Activated CD8-positive, alpha-beta T cell treated with anti-CD3 and anti-CD28 coated beads, Interleukin-2, amount 10 ng/mL, durations not matched to agents 7 days and 5 days (primary cell): Measurements from ENCODE around the gene AFMID. TPM values are rescaled to one million over a fixed set of nuclear protein-coding genes. Genes with fewer than 3 reads are reported as not detected.

ENCODE experiments used
- ATAC-seq: fragments of 150-1000 bp; cut with Tn5 transposase; one replicate; pipeline ENCODE4 v1.10.0; 2021; ENCODE audit warnings: moderate library complexity
- CTCF ChIA-PET: fragments of 350-600 bp; sonication (Branson Sonifier 250); formaldehyde crosslinking; loops from one replicate; lab custom pipeline; 2021; ENCODE audit warnings: antibody characterized with exemption; lab: Charles Lee
- POLR2A ChIA-PET: fragments of 350-600 bp; sonication (Branson Sonifier 250); formaldehyde crosslinking; loops from one replicate; lab custom pipeline; 2021; ENCODE audit warnings: antibody characterized with exemption; lab: Charles Lee
- DNase-seq: peaks from one replicate; pipeline ENCODE4 v3.0.0-alpha.2; 2020
- H3K27ac Mint-ChIP-seq: one replicate; pipeline ENCODE4 v1.8.0; 2021; ENCODE audit warnings: mild to moderate bottlenecking, mixed read lengths
- H3K27me3 Mint-ChIP-seq: one replicate; pipeline ENCODE4 v1.8.0; 2021; ENCODE audit warnings: low read depth, mixed read lengths
- H3K36me3 Mint-ChIP-seq: one replicate; pipeline ENCODE4 v1.8.0; 2021; ENCODE audit warnings: low read depth, mixed read lengths
- H3K4me1 Mint-ChIP-seq: one replicate; pipeline ENCODE4 v1.8.0; 2021; ENCODE audit warnings: low read depth, mixed read lengths
- H3K4me3 Mint-ChIP-seq: one replicate; pipeline ENCODE4 v1.8.0; 2021; ENCODE audit warnings: mild to moderate bottlenecking, mixed read lengths
- H3K9me3 Mint-ChIP-seq: one replicate; pipeline ENCODE4 v1.8.0; 2022; ENCODE audit warnings: mixed read lengths; ENCODE audit not compliant: insufficient read depth
- total RNA-seq, 2 experiments: library from RNA; stranded (reverse); gene quantifications; one replicate each; pipeline ENCODE4 v1.2.3, GENCODE V29; 2021

The AFMID gene
- total RNA-seq, 2 experiments from 2014 or later: 17.7 to 20.7 TPM

DNA sequence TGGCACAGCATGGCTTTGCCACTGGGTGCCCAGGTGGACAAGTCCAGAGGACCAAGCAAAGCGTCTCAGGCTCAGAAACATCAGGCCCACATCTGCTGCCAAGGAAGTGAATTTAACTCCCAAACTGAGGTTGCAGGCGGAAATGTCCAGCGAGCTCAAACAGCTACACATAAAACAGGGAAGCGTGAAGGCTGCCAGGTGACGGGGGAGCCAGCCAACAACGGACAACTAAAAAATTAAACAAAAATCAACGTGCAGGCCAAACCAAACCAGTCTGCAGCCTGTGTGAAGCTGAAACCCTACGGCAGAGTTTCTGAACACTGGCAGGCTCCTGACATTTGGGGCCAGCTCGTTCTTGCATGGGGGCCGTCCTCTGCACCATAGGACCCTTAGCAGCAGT is 2.8 kb upstream of the AFMID start:
- H3K4me1 Mint-ChIP-seq: peaks cover 55% of the 10 kb centered on the region
- no peaks in the 10 kb centered on the region for H3K27me3 Mint-ChIP-seq
- H3K36me3 Mint-ChIP-seq: peaks cover 43% of the 10 kb centered on the region
- no peak for ATAC-seq
- no peak for DNase-seq
- ChIA-PET CTCF (interaction anchor here (1.9 to 3.5 kb wide), 3 partner anchors 9 to 100 kb away, joined by 6 to 27 read pairs (median 11); no protein-coding TSS in a partner anchor), POLR2A (interaction anchor here (0.6 to 1.1 kb wide), 3 partner anchors 20 to 70 kb away, joined by 3 to 4 read pairs (median 3); no protein-coding TSS in a partner anchor)
- H3K9me3 Mint-ChIP-seq: no peaks in the 10 kb centered on the region
- no peak overlapping the region for H3K27ac Mint-ChIP-seq
- H3K4me3 Mint-ChIP-seq: no peak overlapping the region

DNA sequence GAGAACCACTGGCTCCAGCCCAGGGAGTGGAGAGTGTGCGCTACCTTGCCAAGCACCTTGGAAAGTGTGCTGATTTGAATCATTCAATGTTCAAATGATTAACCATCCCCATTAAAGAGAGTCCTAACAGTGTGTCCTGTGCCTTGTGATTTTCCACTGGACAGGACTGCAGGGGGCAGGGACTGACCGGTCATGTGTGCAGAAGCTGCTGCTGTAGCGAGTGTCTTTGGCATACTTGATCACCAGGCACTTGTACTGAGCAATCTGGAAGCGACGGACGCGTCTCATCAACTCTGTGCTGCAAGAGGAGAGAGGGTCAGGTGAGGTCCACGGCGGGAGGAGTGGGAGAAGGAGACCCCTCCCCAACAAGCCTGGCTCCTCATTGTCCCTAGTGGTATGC is 2.3 kb upstream of the AFMID start:
- H3K4me1 Mint-ChIP-seq: peaks cover 55% of the 10 kb centered on the region
- H3K27me3 Mint-ChIP-seq: no peaks in the 10 kb centered on the region
- H3K27ac Mint-ChIP-seq: peak overlapping the region; percentile 10
- H3K4me3 Mint-ChIP-seq: peak overlapping the region; percentile 80
- CTCF ChIA-PET: interaction anchor here (3.5 kb wide), 1 partner anchor 9 kb away, joined by 27 read pairs; no protein-coding TSS in a partner anchor
- POLR2A ChIA-PET: interaction anchor here (0.6 to 1.1 kb wide), 3 partner anchors 20 to 70 kb away, joined by 3 to 4 read pairs (median 3); no protein-coding TSS in a partner anchor
- H3K9me3 Mint-ChIP-seq: no peaks in the 10 kb centered on the region
- H3K36me3 Mint-ChIP-seq: peaks cover 39% of the 10 kb centered on the region
- DNase-seq (no peak), ATAC-seq (no peak)

DNA sequence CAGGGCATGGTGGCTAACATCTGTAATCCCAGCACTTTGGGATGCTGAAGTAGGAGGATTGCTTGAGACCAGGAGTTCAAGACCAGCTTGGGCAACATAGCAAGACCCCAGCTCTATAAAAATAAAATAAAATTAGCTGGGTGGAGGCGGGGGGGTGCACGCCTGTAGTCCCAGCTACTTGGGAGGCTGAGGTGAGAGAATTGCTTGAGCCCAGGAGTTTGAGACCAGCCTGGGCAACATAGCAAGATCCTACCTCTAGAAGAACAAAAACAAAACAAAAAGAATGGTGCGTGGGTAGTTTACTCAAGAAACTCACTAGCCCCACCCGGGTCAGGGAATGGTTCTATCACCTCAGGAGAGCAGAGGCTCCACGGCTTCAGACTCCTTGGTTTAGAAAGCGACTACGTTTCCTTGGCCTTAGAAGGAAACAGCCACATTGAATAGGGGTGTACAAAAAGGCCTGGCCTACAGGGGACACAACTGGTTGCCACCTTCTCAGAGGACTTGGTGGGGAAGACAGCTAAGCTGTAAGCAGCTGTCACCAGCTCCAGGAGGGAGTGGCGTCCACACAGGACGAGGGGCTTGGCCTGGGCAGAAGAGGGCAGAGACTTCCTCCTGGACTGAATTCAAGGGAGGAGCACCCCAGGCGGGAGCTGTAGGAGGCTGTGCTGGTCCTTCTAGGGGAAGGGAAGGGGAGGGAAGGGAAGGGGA is 1.0 kb upstream of the AFMID start:
- Mint-ChIP-seq H3K27me3 (no peaks in the 10 kb centered on the region), H3K27ac (peak overlapping the region; percentile 70), H3K36me3 (peaks cover 34% of the 10 kb centered on the region), H3K4me3 (peak overlapping the region; percentile 80), H3K9me3 (no peaks in the 10 kb centered on the region), H3K4me1 (peaks cover 49% of the 10 kb centered on the region)
- ChIA-PET POLR2A (interaction anchor here (0.6 to 1.5 kb wide), 9 partner anchors 10 to 76 kb away, joined by 3 to 5 read pairs (median 4); partner anchors contain the start of genes BIRC5 and TMC8), CTCF (interaction anchor here (0.7 to 3.5 kb wide), 11 partner anchors 11 to 167 kb away, joined by 3 to 27 read pairs (median 3); no protein-coding TSS in a partner anchor)
- DNase-seq (peak; percentile 37), ATAC-seq (peak; percentile 2)

DNA sequence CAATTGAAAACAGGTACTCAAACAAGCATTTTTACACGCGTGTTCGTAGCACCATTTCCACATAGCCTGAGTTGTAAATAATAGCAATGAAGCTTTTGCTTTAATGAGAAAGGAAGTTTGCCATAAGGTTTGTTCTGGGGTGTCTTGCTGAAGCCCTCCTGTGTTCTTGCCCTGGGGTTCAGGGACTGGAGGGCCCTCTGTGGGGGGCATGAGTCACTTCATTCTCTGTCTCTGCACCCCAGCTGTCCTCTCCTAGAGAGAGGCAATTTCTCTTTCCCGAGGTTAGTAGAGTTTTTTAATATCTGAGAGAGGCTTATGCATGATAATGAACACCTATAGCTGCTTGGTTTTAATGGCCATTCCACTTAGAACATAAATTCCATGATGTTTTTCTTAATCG is 9.6 kb downstream of the AFMID start:
- Mint-ChIP-seq H3K9me3 (no peaks in the 10 kb centered on the region), H3K36me3 (peaks cover 18% of the 10 kb centered on the region), H3K27me3 (no peaks in the 10 kb centered on the region), H3K4me1 (peaks cover 4% of the 10 kb centered on the region), H3K27ac (no peak overlapping the region), H3K4me3 (no peak overlapping the region)
- ATAC-seq (no peak), DNase-seq (no peak)
- ChIA-PET POLR2A (interaction anchor here (0.9 kb wide), 1 partner anchor 23 kb away, joined by 3 read pairs; no protein-coding TSS in a partner anchor), CTCF (interaction anchor here (0.8 to 1.9 kb wide), 2 partner anchors 17 to 53 kb away, joined by 3 read pairs; partner anchors contain the start of gene BIRC5)

DNA sequence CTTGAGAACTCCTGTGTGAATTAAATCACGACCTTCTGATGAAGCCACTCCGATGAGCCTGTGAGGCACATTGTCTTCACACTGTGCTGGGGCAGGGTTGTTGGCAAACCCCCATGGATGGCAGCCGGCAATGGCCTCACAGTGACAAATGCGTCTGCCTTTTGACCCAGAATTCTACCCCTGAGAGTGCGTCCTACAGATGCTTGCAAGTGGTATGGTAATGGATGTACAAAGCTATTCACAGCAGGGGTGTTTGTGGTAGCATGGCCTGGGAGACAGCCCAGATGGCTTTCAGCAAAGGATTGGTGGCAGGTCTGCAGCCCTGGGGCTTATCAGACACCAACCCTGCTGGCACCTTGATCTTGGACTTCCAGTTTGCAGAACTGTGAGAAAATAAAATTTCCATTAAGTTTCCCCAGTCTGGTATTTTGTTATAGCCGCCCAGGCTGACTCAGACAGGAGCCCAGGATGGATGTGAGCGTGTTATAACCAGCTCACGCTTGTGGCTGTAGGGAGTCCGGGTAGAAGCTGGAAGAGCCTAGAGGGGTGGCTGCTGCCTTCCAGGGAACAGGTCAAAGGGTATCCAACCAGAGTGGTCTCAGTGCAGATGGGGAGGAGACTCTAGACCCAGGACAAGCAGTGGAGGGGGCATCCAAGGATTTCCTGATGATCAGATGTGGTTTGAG is 10.1 kb downstream of the AFMID start:
- no peak overlapping the region for H3K27ac Mint-ChIP-seq
- POLR2A ChIA-PET: interaction anchor here (0.9 kb wide), 1 partner anchor 23 kb away, joined by 3 read pairs; no protein-coding TSS in a partner anchor
- peaks cover 4% of the 10 kb centered on the region for H3K4me1 Mint-ChIP-seq
- no peak overlapping the region for H3K4me3 Mint-ChIP-seq
- H3K27me3 Mint-ChIP-seq: no peaks in the 10 kb centered on the region
- no peak for DNase-seq
- H3K9me3 Mint-ChIP-seq: no peaks in the 10 kb centered on the region
- CTCF ChIA-PET: interaction anchor here (0.8 to 1.9 kb wide), 3 partner anchors 17 to 53 kb away, joined by 3 read pairs; partner anchors contain the start of gene BIRC5
- no peak for ATAC-seq
- peaks cover 18% of the 10 kb centered on the region for H3K36me3 Mint-ChIP-seq

DNA sequence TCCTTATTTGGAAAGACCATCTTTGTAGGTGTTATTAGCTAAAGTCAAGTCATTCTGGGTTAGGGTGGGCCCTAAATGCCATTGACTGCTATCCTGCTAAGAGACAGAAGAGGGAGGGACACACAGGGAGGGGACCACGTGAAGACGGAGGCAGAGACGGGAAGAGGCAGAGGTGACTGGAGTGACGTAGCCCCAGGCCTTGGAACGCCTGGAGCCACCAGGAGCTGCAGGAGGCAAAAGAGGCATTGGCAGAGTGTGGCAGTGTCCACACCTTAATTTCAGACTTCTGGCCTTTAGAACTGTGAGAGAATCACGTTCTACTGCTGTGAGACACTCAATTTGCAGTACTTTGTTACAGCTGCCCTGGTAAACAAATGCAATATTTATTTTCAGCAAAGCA is 13.3 kb downstream of the AFMID start:
- DNase-seq (no peak), ATAC-seq (no peak)
- H3K27ac Mint-ChIP-seq: no peak overlapping the region
- H3K27me3 Mint-ChIP-seq: no peaks in the 10 kb centered on the region
- no peaks in the 10 kb centered on the region for H3K9me3 Mint-ChIP-seq
- H3K4me1 Mint-ChIP-seq: peaks cover 4% of the 10 kb centered on the region
- H3K4me3 Mint-ChIP-seq: no peak overlapping the region
- peaks cover 13% of the 10 kb centered on the region for H3K36me3 Mint-ChIP-seq
- CTCF ChIA-PET: interaction anchor here (1.3 kb wide), 1 partner anchor 24 kb away, joined by 5 read pairs; no protein-coding TSS in a partner anchor
- POLR2A ChIA-PET: no interaction called here

DNA sequence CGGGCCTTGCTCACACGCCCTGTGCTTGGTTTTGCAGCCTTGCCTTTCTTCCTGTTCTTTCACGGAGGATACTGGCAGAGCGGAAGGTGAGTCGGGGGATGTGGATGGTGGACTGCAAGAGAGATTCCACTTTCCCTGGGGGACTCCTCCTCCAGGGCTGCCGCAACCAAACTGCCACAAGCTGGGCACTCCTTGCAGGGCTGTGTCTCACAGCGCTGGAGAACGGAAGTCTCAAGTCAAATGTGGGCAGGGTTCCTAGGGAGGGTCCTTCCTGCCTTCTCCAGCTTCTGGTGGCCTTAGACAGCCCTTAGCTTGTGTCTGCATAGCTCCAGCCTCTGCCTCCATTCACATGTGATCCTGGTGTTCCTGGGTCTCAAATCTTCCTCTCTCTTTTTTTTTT is 15.5 kb downstream of the AFMID start:
- H3K36me3 Mint-ChIP-seq: peaks cover 6% of the 10 kb centered on the region
- no peak overlapping the region for H3K4me3 Mint-ChIP-seq
- ChIA-PET POLR2A (no interaction called here), CTCF (interaction anchor here (0.8 kb wide), 1 partner anchor 86 kb away, joined by 3 read pairs; no protein-coding TSS in a partner anchor)
- no peaks in the 10 kb centered on the region for H3K27me3 Mint-ChIP-seq
- DNase-seq: no peak
- H3K4me1 Mint-ChIP-seq: peaks cover 4% of the 10 kb centered on the region
- no peak for ATAC-seq
- no peaks in the 10 kb centered on the region for H3K9me3 Mint-ChIP-seq
- H3K27ac Mint-ChIP-seq: no peak overlapping the region

DNA sequence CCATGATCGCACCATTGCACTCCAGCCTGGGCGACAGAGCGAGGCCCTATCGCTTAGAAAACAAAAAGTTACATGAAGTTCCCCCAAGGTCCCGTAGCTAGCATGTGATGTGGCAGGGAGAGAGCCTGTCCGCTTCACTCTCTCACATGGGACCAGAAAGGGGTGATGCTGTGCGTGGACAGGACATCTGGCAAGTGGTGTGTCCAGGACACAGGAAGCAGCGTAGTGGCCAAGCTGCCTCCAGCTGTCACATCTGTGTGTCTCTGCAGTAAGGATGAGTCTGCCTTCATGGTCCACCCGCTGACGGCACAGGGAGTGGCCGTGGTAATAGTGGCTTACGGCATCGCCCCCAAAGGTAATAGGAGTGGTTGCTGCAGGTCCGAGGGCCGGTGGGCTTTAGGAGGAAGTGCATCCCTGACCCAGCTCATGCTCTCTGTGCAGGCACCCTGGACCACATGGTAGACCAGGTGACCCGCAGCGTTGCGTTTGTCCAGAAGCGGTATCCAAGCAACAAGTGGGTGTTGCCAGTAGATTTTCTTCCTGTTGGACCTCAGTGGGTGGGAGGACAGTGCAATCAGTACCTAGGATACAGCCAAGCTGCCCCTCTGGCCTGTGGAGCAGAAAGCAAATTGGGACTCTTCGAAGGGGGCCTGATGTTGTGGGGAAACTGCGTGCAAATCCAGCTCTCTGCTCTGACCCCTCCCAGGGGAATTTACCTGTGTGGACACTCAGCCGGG is 17.4 kb downstream of the AFMID start:
- Mint-ChIP-seq H3K4me1 (no peaks in the 10 kb centered on the region), H3K27me3 (no peaks in the 10 kb centered on the region), H3K9me3 (no peaks in the 10 kb centered on the region), H3K36me3 (peaks cover 3% of the 10 kb centered on the region), H3K4me3 (no peak overlapping the region), H3K27ac (no peak overlapping the region)
- ATAC-seq (no peak), DNase-seq (no peak)
- POLR2A ChIA-PET: no interaction called here
- CTCF ChIA-PET: interaction anchor here (0.8 to 1.6 kb wide), 3 partner anchors 22 to 92 kb away, joined by 3 to 7 read pairs (median 3); no protein-coding TSS in a partner anchor

DNA sequence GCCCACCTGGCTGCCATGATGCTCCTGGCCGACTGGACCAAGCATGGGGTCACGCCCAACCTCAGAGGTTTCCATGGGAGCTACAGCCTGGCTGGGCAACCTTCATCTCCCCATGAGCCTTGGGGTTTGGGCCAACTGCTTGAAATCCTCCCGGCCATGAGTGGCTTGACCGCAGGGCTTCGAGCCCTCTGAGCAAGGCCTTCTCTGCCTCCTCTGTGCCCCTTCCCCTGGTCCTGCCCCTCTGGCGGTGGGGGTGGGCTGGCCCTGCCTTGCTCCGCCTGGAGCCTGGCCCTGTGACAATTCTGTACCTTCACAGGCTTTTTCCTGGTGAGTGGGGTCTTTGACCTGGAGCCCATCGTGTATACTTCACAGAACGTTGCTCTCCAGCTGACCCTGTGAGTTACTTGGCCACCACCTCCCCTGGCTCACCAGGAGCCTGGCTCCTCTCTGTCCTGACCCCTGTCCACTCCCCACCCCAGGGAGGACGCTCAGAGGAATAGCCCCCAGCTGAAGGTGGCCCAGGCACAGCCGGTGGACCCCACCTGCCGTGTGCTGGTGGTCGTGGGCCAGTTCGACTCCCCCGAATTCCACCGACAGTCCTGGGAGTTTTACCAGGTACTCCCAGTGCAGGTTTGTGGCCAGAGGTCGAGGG is 18.1 kb downstream of the AFMID start:
- ATAC-seq: no peak
- Mint-ChIP-seq H3K4me3 (no peak overlapping the region), H3K4me1 (no peaks in the 10 kb centered on the region), H3K27me3 (no peaks in the 10 kb centered on the region), H3K36me3 (peaks cover 3% of the 10 kb centered on the region), H3K27ac (no peak overlapping the region), H3K9me3 (no peaks in the 10 kb centered on the region)
- no peak for DNase-seq
- POLR2A ChIA-PET: no interaction called here
- CTCF ChIA-PET: interaction anchor here (0.8 kb wide), 1 partner anchor 92 kb away, joined by 3 read pairs; no protein-coding TSS in a partner anchor

DNA sequence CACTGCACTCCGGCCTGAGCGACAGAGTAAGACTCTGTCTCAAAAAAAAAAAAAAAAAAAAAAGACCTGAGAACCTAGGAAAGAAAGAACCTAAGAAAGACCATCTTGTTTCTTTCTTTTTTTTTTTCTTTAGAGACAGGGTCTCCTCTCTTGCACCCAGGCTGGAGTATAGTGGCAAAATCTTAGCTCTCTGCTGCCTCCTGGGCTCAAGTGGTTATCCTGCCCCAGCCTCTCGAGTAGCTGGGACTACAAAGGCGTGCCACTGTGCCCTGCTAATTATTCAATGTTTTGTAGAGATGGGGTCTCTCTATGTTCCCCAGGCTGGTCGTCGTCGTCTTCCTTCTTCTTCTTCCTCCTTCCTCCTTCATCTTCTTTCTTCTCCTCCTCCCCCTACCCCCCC is 19.1 kb downstream of the AFMID start:
- ChIA-PET POLR2A (no interaction called here), CTCF (no interaction called here)
- H3K9me3 Mint-ChIP-seq: no peaks in the 10 kb centered on the region
- no peak for ATAC-seq
- no peak overlapping the region for H3K27ac Mint-ChIP-seq
- no peak for DNase-seq
- no peaks in the 10 kb centered on the region for H3K4me1 Mint-ChIP-seq
- H3K4me3 Mint-ChIP-seq: no peak overlapping the region
- peaks cover 3% of the 10 kb centered on the region for H3K36me3 Mint-ChIP-seq
- H3K27me3 Mint-ChIP-seq: no peaks in the 10 kb centered on the region
